ENCODE measurements around the gene TOMM40.

GRCh38 chr19:44871809-44872208, 19.2 kb upstream of the TOMM40 start:
- no peak for TF ChIP-seq POLR2A (IDR thresholded peaks at IDR 0.05; ENCODE audit: low read length)
- TF ChIP-seq GATA1 (IDR thresholded peaks at IDR 0.05; ENCODE audit: low read depth, low read length) = no peak

All from erythroblast (primary cell).